Keratinocyte (primary cell): ENCODE data around the gene SALL2. TPM values are rescaled to one million over a fixed set of nuclear protein-coding genes. Genes with fewer than 3 reads are reported as not detected.

Experiments
- DNase-seq: peaks from one replicate; pipeline ENCODE4 v3.0.0-alpha.2; 2011; ENCODE audit warnings: low read depth, missing footprints, low spot score
- FAIRE-seq: peaks from 2 replicates; lab custom pipeline; 2011; peaks lifted over from hg19 to GRCh38; lab: Jason Lieb, UNC
- H2AFZ ChIP-seq: 2 replicates; pipeline ENCODE4 v1.6.0; 2012; ENCODE audit warnings: low read length, control low read depth, inconsistent platforms; ENCODE audit not compliant: control insufficient read depth
- H3K27ac ChIP-seq: 2 replicates; pipeline ENCODE4 v1.5.1; 2011; ENCODE audit warnings: low read length; ENCODE audit not compliant: control insufficient read depth, insufficient read depth
- H3K27me3 ChIP-seq: 3 replicates; pipeline ENCODE4 v1.6.0; 2011; ENCODE audit warnings: low read length; ENCODE audit not compliant: control insufficient read depth, insufficient read depth; ENCODE audit errors: extremely low read depth
- H3K36me3 ChIP-seq, 2 experiments: 2 replicates in 1 of 2; 3 replicates in 1 of 2; pipeline ENCODE4 v1.5.1; 2011; ENCODE audit warnings: low read length in 2 of 2, mild to moderate bottlenecking in 1 of 2; ENCODE audit not compliant: control insufficient read depth in 2 of 2, insufficient read depth in 2 of 2; ENCODE audit errors: extremely low read depth in 1 of 2
- H3K4me1 ChIP-seq: 3 replicates; pipeline ENCODE4 v1.5.1; 2011; ENCODE audit warnings: low read length; ENCODE audit not compliant: control insufficient read depth, insufficient read depth; ENCODE audit errors: extremely low read depth
- H3K4me2 ChIP-seq: 3 replicates; pipeline ENCODE4 v1.6.0; 2011; ENCODE audit warnings: low read depth, low read length; ENCODE audit not compliant: control insufficient read depth, insufficient read depth; ENCODE audit errors: extremely low read depth
- H3K4me3 ChIP-seq, 3 experiments: fragments of 200-600 bp in 1 of 3; sonication (generic) in 1 of 3; 2 replicates in 2 of 3; 3 replicates in 1 of 3; pipeline ENCODE4 v1.5.1; 2011 to 2016; ENCODE audit warnings: low read length in 3 of 3, mild to moderate bottlenecking in 3 of 3, control low read depth in 2 of 3, inconsistent platforms in 1 of 3, low read depth in 1 of 3, mixed read lengths in 1 of 3, mixed run types in 1 of 3, moderate library complexity in 1 of 3; ENCODE audit not compliant: control insufficient read depth in 2 of 3, insufficient read depth in 2 of 3; ENCODE audit errors: extremely low read depth in 1 of 3
- H3K79me2 ChIP-seq: 2 replicates; pipeline ENCODE4 v1.6.0; 2012; ENCODE audit warnings: low read length; ENCODE audit not compliant: control insufficient read depth, insufficient read depth
- H3K9ac ChIP-seq: 3 replicates; pipeline ENCODE4 v1.6.0; 2011; ENCODE audit warnings: low read length; ENCODE audit not compliant: control insufficient read depth, insufficient read depth; ENCODE audit errors: extremely low read depth
- H3K9me1 ChIP-seq: 3 replicates; pipeline ENCODE4 v1.6.0; 2011; ENCODE audit warnings: low read length; ENCODE audit not compliant: control insufficient read depth, insufficient read depth; ENCODE audit errors: extremely low read depth
- H3K9me3 ChIP-seq: 2 replicates; pipeline ENCODE4 v1.5.1; 2012; ENCODE audit warnings: low read depth, low read length; ENCODE audit not compliant: control insufficient read depth
- H4K20me1 ChIP-seq: 3 replicates; pipeline ENCODE4 v1.6.0; 2011; ENCODE audit warnings: low read length; ENCODE audit not compliant: control insufficient read depth, insufficient read depth; ENCODE audit errors: extremely low read depth
- CTCF ChIP-seq, 3 experiments: IDR thresholded peaks in 1 of 3; conservative IDR thresholded peaks in 1 of 3; optimal IDR thresholded peaks in 1 of 3; 2 replicates in 2 of 3; 3 replicates in 1 of 3; pipeline versions ENCODE3 to v1.5.1; 2011; ENCODE audit warnings: low read length in 3 of 3, mild to moderate bottlenecking in 3 of 3, moderate library complexity in 2 of 3, control low read depth in 1 of 3, inconsistent platforms in 1 of 3; ENCODE audit not compliant: insufficient read depth in 2 of 3; ENCODE audit errors: extremely low read depth in 1 of 3
- EZH2 ChIP-seq: IDR thresholded peaks from one replicate; pipeline ENCODE4 v1.6.1; 2012; ENCODE audit warnings: inconsistent platforms, mild to moderate bottlenecking, low read length, moderate library complexity
- dilution Hi-C: fragments of 300-500 bp; cut with MboI; formaldehyde crosslinking; loops from one replicate; pipeline ENCODE4 v1.7.0; 2020; ENCODE audit warnings: low sequenced_read_pairs; ENCODE audit not compliant: extremely low pct_ligation_motif_present
- polyA plus RNA-seq, 5 experiments: library from polyadenylated mRNA; depleted of rRNA in 3 of 5; stranded (reverse) in 3 of 5; stranded (forward) in 1 of 5; unstranded in 1 of 5; fragments of >200 nt; gene quantifications; 1 replicate in 1 of 5; 2 replicates in 3 of 5; 3 replicates in 1 of 5; pipeline versions ENCODE4 v1.2.1 to v1.2.3, GENCODE V29; 2011 to 2012; ENCODE audit warnings: missing spikeins in 2 of 5, low read depth in 1 of 5, low replicate concordance in 1 of 5

SALL2 gene
- polyA plus RNA-seq, 1 donor (not counting 4 experiments of a cell fraction or from before 2014, with no cell fraction given), result 0.64 TPM

GRCh38 chr14:21534576-21534975 lies 8.4 kb upstream of the SALL2 start:
- H3K4me2 ChIP-seq, result no peak overlapping the region
- H3K9me3 ChIP-seq, result no peaks in the 10 kb centered on the region
- peaks cover 10% of the 10 kb centered on the region for H3K4me1 ChIP-seq
- H3K36me3 ChIP-seq, result no peaks in the 10 kb centered on the region
- no peaks in the 10 kb centered on the region for H3K79me2 ChIP-seq
- dilution Hi-C loops, result no loop called here
- peaks cover 21% of the 10 kb centered on the region for H3K27me3 ChIP-seq
- H3K4me3 ChIP-seq, result no peak overlapping the region
- H3K9ac ChIP-seq, result no peak overlapping the region
- no peaks in the 10 kb centered on the region for H4K20me1 ChIP-seq
- FAIRE-seq, result no peak
- TF ChIP-seq EZH2 (no peak), CTCF (optimal IDR thresholded peaks at IDR 0.05 in 1 of 3, IDR thresholded peaks at IDR 0.05 in 1 of 3, conservative IDR thresholded peaks at IDR 0.05 in 1 of 3; ENCODE audit: extremely low read depth in 1 of 3, insufficient read depth in 2 of 3, low read length in 3 of 3) (no peak)
- no peak overlapping the region for H3K27ac ChIP-seq
- H2AFZ ChIP-seq, result no peak overlapping the region
- no peaks in the 10 kb centered on the region for H3K9me1 ChIP-seq
- no peak for DNase-seq

DNA sequence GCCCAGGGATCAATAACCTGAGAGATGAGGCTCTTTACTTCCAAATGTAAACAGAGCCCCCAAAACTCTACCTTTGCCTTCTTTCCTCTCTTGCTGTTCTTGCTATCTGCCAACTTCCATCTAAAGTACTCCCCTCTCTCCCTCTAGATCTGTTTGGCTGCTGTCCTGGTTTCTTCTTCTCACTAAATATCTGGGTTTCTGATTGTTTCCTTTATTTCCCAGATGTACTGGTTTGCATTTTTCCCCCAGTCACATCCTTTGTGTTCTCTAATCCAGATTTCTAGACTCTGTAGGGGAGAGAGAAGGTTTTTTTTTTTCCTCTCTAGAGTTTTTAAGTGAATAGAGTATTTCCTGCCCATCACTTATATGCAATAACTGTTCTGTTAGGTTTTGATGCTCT lies 7.1 kb upstream of the SALL2 start:
- Histone ChIP-seq H3K9ac (no peak overlapping the region), H3K9me3 (no peaks in the 10 kb centered on the region), H3K4me1 (peaks cover 10% of the 10 kb centered on the region), H3K79me2 (no peaks in the 10 kb centered on the region), H3K27ac (no peak overlapping the region), H3K4me2 (no peak overlapping the region), H3K9me1 (no peaks in the 10 kb centered on the region), H3K36me3 (no peaks in the 10 kb centered on the region), H4K20me1 (no peaks in the 10 kb centered on the region), H2AFZ (no peak overlapping the region), H3K4me3 (no peak overlapping the region), H3K27me3 (peaks cover 18% of the 10 kb centered on the region)
- no peak for DNase-seq
- no peak for FAIRE-seq
- dilution Hi-C loops, result no loop called here
- no peak for TF ChIP-seq EZH2
- TF ChIP-seq CTCF (optimal IDR thresholded peaks at IDR 0.05 in 1 of 3, IDR thresholded peaks at IDR 0.05 in 1 of 3, conservative IDR thresholded peaks at IDR 0.05 in 1 of 3; ENCODE audit: extremely low read depth in 1 of 3, insufficient read depth in 2 of 3, low read length in 3 of 3), result no peak
